K562 treated with DMSO at 1 percent for 4 hours (cell line): ENCODE results near the gene DBNDD1. TPM values are rescaled to one million over a fixed set of nuclear protein-coding genes. Genes with fewer than 3 reads are reported as not detected.

Experiments
- total RNA-seq: library from RNA; unstranded; fragments of 300-600 nt; gene quantifications from 2 replicates; pipeline ENCODE4 v1.2.3, GENCODE V29; 2022; ENCODE audit not compliant: insufficient read depth

Gene DBNDD1
- 7.1 and 11.5 TPM in 2 replicates for total RNA-seq

GRCh38 chr16:90018652-90019542, at the start of gene DBNDD1:
Gene DBNDD1 (minus strand): TSS chr16:90019456. CDS start chr16:90019341, 115 bp downstream.

Other genes starting within 250 kb of the DBNDD1 start
- 19.7 and 30.2 TPM in 2 replicates for gene FANCA, start 202.8 kb downstream of the DBNDD1 start, total RNA-seq
- 5.1 and 8.7 TPM in 2 replicates for gene SPIRE2, start 191.0 kb downstream of the DBNDD1 start, total RNA-seq
- gene TCF25, start 145.9 kb downstream of the DBNDD1 start, total RNA-seq: 74.7 and 82.2 TPM in 2 replicates
- 2.3 and 6.4 TPM in 2 replicates for gene MC1R, start 100.6 kb downstream of the DBNDD1 start, total RNA-seq
- gene TUBB3, start 96.1 kb downstream of the DBNDD1 start, total RNA-seq: 14.6 and 21.3 TPM in 2 replicates
- 75.7 and 76.8 TPM in 2 replicates for gene DEF8, start 70.7 kb downstream of the DBNDD1 start, total RNA-seq
- gene PRDM7, start 57.9 kb upstream of the DBNDD1 start, total RNA-seq: not detected in 2 replicates